Activated CD4-positive, alpha-beta T cell treated with anti-CD3 and anti-CD28 coated beads for 24 hours (primary cell): ENCODE measurements around the gene HAAO.

Source experiments
- DNase-seq, 2 donors: peaks; one replicate each; pipeline ENCODE4 v3.0.0-alpha.2; 2020; ENCODE audit warnings: low read depth in 2 of 2

Gene HAAO

DNA sequence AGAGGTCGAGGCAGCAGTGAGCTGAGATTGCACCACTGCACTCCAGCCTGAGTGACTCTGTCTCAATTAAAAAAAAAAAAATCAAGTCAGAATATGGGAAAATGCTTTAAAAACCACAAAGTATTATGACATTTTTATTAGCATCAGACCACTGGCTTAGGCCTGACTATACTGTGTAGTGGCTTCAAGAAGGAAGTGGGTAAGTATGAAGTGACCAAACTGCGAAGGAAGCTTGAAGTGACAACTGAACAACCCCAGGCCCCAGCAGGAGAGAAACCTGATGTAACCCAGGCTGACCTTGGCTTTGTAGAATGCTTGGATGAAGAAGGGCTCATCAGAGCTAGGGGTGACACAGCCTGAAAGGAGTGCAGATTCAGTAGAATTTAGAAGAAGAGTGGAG is 21.4 kb upstream of the HAAO start:
- no peak for DNase-seq

GRCh38 chr2:42812899-42813479 is 20.6 kb upstream of the HAAO start:
- no peak for DNase-seq

DNA sequence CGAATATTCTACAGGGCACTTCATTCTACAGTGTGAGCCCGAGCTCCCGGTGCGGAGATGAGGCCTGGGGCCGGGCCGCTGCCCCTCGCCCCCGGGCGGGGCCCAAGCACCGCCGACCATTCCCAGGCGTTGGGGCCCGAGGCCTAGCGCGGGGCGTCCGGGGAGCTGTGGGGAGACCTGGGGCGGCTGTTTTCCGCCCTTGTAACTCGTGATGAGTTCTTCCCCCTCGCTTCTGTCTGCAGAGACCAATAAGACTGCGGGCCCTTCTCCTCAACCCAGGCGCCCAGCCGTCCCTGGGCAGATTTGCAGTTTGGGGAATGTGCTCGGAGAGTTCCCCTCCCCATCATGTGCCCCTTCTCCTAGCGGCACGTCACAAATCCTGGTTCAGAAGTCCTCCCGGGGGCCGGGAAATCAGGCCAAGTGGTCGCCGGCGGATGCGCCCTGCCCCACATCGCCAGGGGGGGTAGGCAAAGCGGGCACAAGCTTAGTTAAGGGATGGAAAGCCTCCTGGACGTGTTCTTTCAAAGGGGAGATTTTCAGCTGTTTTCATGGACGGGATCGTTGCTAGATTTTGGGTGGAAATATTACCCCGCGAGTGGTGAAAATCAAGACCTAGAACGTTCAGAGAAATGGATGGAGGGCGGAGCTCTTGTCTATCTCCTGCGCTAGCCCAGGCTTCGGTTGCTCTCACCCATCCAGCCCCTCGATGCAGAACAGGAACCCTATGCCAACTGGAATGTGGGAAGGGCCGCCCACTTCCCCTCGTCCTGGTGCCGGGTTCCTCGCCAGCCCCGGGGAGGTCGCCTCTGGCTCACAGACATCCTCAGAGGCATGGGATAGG is 18.8 kb upstream of the HAAO start:
- DNase-seq: peak in 1 of 2 donors; percentile 25

- peak; percentile 91 to 95 for DNase-seq
Measured at GRCh38 chr2:42810121-42810970, 18.0 kb upstream of the HAAO start.

DNA sequence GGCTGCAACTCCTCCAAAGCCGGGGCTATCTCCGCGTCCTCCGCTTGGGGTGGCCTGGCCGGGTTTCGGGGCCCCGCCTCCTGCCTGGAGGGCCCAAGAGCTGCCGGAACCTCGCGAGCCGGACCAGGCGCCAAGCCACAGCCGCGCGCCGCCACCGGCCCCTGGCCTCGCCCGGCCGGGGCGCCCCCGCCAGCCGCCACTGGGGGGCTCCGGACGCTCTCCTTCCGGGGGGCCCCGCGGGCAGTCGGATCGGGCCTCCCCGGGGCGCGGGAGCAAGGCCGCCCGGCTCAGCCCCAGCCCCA is 17.4 kb upstream of the HAAO start:
- DNase-seq: peak; percentile 36 to 46

- no peak for DNase-seq
Measured at GRCh38 chr2:42809131-42809818, 16.9 kb upstream of the HAAO start.

- no peak for DNase-seq
Measured at GRCh38 chr2:42808301-42808700, 15.9 kb upstream of the HAAO start.

DNA sequence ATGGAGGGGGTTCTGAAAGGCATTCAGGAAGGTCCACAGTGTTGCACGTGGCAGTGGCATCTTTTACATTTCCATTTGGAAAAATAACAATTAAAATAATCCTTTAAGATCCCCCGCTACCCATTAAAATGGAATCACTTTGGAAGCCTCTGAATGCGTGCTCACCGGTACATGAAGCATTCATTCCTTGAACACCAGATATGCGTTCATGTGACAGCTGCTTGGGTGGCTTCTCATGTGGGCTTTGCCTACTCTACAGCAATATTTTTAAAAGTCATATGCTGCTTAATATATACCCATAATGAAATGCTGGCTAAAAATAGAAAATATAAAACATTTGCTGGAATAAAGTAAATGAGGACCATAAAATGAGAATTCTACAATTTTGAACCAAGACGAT is 14.4 kb upstream of the HAAO start:
- no peak for DNase-seq

- DNase-seq: no peak
Measured at GRCh38 chr2:42804891-42805290, 12.5 kb upstream of the HAAO start.

DNA sequence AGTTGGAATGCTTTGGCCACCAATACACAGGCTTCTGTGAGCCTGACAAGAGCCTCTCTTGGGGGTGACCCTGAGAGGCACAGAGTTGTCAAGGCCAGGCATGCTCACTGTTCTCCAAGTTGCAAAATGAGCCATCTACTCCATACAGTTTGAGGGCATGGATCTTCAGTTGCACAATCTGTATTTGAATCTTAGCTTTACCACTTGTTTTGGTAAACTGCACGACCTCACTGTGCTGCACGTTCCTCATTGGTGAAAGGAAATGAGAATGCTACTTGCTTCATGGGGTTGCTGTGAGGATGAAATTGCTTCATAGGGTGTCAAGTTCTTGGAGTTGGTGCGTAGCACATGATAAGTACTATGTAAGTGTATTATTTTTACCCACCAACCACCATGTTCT is 12.0 kb upstream of the HAAO start:
- DNase-seq: no peak

- DNase-seq: no peak
Measured at GRCh38 chr2:42802150-42802549, 9.8 kb upstream of the HAAO start.

DNA sequence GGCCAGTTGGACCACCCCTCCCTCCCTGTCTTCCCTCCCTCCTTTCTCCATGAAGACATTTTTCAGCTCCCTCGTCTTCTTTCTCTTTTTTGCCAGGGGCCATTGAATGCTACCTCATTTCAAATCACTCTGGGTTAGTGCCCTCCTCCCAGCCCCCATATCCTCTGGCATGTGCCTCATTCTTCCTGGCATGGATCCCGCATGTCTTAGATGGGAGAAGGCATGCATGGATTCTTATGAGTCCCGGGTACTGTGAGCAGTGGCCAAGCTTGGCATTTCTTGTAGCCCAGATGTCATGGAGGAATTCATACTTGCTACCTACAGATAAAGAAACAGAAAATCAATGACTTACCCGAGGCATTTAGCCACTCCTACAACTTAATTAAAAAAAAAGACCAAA is 9.0 kb upstream of the HAAO start:
- no peak for DNase-seq

- no peak for DNase-seq
Measured at GRCh38 chr2:42800981-42801380, 8.6 kb upstream of the HAAO start.

DNA sequence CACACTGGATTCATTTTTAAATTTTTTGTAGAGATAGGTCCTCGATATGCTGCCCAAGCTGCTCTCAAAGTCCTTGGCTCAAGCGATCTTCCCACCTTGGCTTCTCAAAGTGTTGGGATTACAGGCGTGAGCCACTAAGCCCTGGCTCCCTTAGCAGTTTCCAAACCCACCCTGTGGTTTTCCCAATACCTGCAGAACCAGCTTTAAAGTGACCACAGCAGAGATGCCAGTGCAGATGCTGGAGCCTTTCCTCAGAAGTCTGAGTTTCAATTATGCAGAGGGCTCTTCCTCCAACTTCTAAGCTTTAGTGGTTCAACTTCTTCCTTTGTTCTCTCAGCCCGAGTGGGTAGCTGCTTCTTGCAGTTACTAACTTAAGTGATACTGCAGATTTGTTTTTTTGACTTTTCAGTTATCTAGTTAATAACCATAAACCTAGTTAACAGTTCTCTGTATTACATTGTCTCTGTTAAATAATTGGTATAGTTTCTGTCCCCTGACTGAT is 8.1 kb upstream of the HAAO start:
- DNase-seq: no peak

DNA sequence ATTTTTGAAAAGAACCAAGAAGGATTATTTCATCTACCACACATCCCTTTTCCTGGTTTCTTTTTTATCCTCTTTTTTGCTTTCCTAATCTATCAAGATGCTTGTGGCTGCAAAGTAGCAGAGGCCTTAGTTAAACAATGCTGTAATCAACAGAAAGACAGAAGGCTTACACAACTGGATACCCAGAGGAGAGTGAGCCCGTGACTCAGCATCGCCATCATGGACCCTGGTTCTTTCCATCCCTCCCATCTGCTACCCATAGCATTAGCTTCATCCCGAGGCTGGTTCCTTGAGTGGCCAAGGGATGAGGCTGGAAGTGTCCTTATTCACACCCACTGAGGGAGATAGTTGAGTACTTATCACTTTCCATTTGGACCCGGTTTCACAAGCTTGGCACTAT is 7.5 kb upstream of the HAAO start:
- DNase-seq: no peak

GRCh38 chr2:42797281-42797680 is 4.9 kb upstream of the HAAO start:
- DNase-seq: no peak

DNA sequence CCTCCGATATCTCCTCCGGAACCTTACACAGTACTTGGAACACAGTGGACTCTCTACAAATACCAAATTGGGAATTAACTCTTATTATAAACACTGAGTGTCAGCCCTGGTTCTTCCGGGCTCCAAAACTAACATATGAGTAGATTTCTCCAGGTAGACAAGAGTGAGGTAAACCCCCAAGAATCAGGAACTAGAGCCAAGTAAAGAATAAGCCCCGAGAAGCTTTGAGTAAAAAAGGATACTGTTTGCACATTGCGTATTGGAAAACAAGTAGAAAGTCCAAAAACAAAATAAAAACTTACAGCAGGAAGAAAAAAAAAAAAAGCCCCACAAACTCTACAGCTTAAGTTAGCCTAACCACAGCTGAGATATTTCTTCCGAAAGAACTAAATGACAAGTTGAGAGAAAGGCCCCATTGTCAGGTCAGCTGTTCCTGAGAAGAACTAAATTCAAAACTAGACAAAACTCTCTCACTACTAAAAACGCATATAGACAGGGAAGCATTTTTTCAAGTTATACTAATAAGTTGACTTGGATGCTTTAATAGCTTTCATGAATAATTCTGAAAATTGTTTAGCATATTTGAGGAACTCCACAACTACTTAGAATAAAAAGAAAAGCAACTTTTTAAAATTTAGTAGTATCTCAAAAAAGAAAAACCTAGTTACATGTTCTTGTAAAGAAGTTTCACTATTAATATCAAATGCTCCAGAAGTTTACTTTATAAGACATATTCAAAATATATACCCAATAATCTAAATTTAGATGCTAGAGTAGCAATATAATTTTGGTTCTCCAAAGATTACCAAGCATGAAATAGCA is 4.3 kb upstream of the HAAO start:
- DNase-seq: no peak

DNA sequence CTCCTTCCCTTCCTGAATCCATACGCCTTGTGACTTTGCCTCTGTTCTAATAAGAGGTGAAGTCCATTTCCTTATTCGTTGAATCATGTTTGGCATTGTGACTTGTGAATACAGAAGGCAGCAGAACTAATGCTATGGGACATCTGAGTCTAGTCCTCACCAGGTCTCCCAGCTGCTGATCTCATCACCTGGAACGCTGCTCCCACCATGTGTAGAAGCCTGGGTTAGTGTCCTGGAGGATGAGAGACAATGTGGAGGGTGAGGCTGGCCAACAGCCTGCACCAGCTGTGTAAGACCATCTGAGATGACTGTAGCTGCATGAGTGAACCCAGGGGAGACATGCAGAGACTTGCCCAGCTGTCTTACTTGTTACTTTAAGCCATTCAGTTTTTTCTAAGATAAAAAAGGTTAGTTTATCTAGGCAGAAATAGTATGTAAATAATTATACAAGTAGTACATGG is 3.5 kb upstream of the HAAO start:
- DNase-seq: no peak

GRCh38 chr2:42795275-42795674 is 2.9 kb upstream of the HAAO start:
- no peak for DNase-seq

- no peak for DNase-seq
Measured at GRCh38 chr2:42794271-42795046, 2.1 kb upstream of the HAAO start.
